HEK293 (cell line): ENCODE data around the gene ACAP3.

Source experiments
- FEZF1 ChIP-seq: fragments of 450-650 bp; formaldehyde crosslinking; IDR thresholded peaks from 2 replicates; pipeline ENCODE4 v1.5.1; 2016; ENCODE audit warnings: missing biosample characterization, missing genetic modification characterization
- GLI2 ChIP-seq: fragments of 450-650 bp; formaldehyde crosslinking; IDR thresholded peaks from 2 replicates; pipeline ENCODE4; 2017; ENCODE audit warnings: missing biosample characterization, missing genetic modification characterization, low read depth, borderline replicate concordance
- GLI4 ChIP-seq: fragments of 450-650 bp; formaldehyde crosslinking; IDR thresholded peaks from 2 replicates; pipeline ENCODE4 v1.5.1; 2016; ENCODE audit warnings: missing biosample characterization, missing genetic modification characterization
- IKZF3 ChIP-seq: fragments of 450-650 bp; IDR thresholded peaks from 2 replicates; pipeline ENCODE4 v1.5.0; 2018; ENCODE audit warnings: missing biosample characterization, mild to moderate bottlenecking, missing genetic modification characterization, moderate library complexity
- KLF9 ChIP-seq: fragments of 450-650 bp; formaldehyde crosslinking; IDR thresholded peaks from 2 replicates; pipeline ENCODE4 v1.5.1; 2016; ENCODE audit warnings: missing biosample characterization, missing genetic modification characterization, low read depth
- REPIN1 ChIP-seq: fragments of 450-650 bp; formaldehyde crosslinking; IDR thresholded peaks from 2 replicates; pipeline ENCODE4 v1.5.1; 2017; ENCODE audit warnings: missing biosample characterization, missing genetic modification characterization, low read depth
- ZBTB8A ChIP-seq: fragments of 450-650 bp; formaldehyde crosslinking; IDR thresholded peaks from 2 replicates; pipeline ENCODE4 v1.5.1; 2016; ENCODE audit warnings: missing biosample characterization, missing genetic modification characterization
- ZFHX2 ChIP-seq: fragments of 450-650 bp; formaldehyde crosslinking; conservative IDR thresholded peaks from 2 replicates; pipeline ENCODE4 v1.5.1; 2016; ENCODE audit warnings: missing biosample characterization, missing genetic modification characterization
- ZNF214 ChIP-seq: fragments of 450-650 bp; formaldehyde crosslinking; IDR thresholded peaks from 2 replicates; pipeline ENCODE4 v1.5.1; 2017; ENCODE audit warnings: missing biosample characterization, mild to moderate bottlenecking, missing genetic modification characterization, borderline replicate concordance
- ZNF223 ChIP-seq: fragments of 450-650 bp; formaldehyde crosslinking; IDR thresholded peaks from 2 replicates; pipeline ENCODE4 v1.5.1; 2016; ENCODE audit warnings: missing biosample characterization, missing genetic modification characterization
- ZNF266 ChIP-seq: fragments of 450-650 bp; formaldehyde crosslinking; IDR thresholded peaks from 2 replicates; pipeline ENCODE4 v1.5.1; 2016; ENCODE audit warnings: missing biosample characterization, missing genetic modification characterization, low read depth
- ZNF404 ChIP-seq: fragments of 450-650 bp; formaldehyde crosslinking; IDR thresholded peaks from 2 replicates; pipeline ENCODE4 v1.5.1; 2017; ENCODE audit warnings: missing biosample characterization, missing genetic modification characterization
- ZNF433 ChIP-seq: fragments of 450-650 bp; formaldehyde crosslinking; IDR thresholded peaks from 2 replicates; pipeline ENCODE4 v1.5.1; 2016; ENCODE audit warnings: missing biosample characterization, missing genetic modification characterization, low read depth
- ZNF561 ChIP-seq: fragments of 450-650 bp; IDR thresholded peaks from 2 replicates; pipeline ENCODE4 v1.5.1; 2018; ENCODE audit warnings: missing biosample characterization, missing genetic modification characterization, borderline replicate concordance
- ZNF585B ChIP-seq: fragments of 450-650 bp; formaldehyde crosslinking; IDR thresholded peaks from 2 replicates; pipeline ENCODE4 v1.5.1; 2016; ENCODE audit warnings: missing biosample characterization, missing genetic modification characterization
- ZNF654 ChIP-seq: fragments of 450-650 bp; formaldehyde crosslinking; IDR thresholded peaks from 2 replicates; pipeline ENCODE4 v1.5.1; 2016; ENCODE audit warnings: low read depth, missing biosample characterization, missing genetic modification characterization
- ZNF677 ChIP-seq: fragments of 450-650 bp; IDR thresholded peaks from 2 replicates; pipeline ENCODE4 v1.5.0; 2018; ENCODE audit warnings: missing biosample characterization, mild to moderate bottlenecking, missing genetic modification characterization, moderate library complexity
- ZNF747 ChIP-seq: fragments of 450-650 bp; formaldehyde crosslinking; IDR thresholded peaks from 2 replicates; pipeline ENCODE4 v1.5.1; 2016; ENCODE audit warnings: missing biosample characterization, missing genetic modification characterization
- ZNF776 ChIP-seq: fragments of 450-650 bp; formaldehyde crosslinking; IDR thresholded peaks from 2 replicates; pipeline ENCODE4 v1.5.0; 2017; ENCODE audit warnings: missing biosample characterization, missing genetic modification characterization, borderline replicate concordance
- TF ChIP-seq, protein P1 (sequence below): fragments of 450-650 bp; IDR thresholded peaks from 2 replicates; pipeline ENCODE4 v1.5.1; 2018; ENCODE audit warnings: missing biosample characterization, mild to moderate bottlenecking, missing genetic modification characterization
- TF ChIP-seq, protein P2 (sequence below): fragments of 450-650 bp; formaldehyde crosslinking; IDR thresholded peaks from 2 replicates; pipeline ENCODE4 v1.5.1; 2016; ENCODE audit warnings: missing biosample characterization, missing genetic modification characterization, borderline replicate concordance
- TF ChIP-seq, protein P3 (sequence below): fragments of 450-650 bp; formaldehyde crosslinking; IDR thresholded peaks from 2 replicates; pipeline ENCODE4 v1.5.1; 2016; ENCODE audit warnings: missing biosample characterization, missing genetic modification characterization
- TF ChIP-seq, protein P4 (sequence below): fragments of 450-650 bp; formaldehyde crosslinking; conservative IDR thresholded peaks from 2 replicates; pipeline ENCODE4 v1.5.1; 2016; ENCODE audit warnings: low read depth, missing biosample characterization, missing genetic modification characterization
- TF ChIP-seq, protein P5 (sequence below): fragments of 450-650 bp; formaldehyde crosslinking; IDR thresholded peaks from 2 replicates; pipeline ENCODE4 v1.5.1; 2017; ENCODE audit warnings: missing biosample characterization, missing genetic modification characterization

The ACAP3 gene

DNA sequence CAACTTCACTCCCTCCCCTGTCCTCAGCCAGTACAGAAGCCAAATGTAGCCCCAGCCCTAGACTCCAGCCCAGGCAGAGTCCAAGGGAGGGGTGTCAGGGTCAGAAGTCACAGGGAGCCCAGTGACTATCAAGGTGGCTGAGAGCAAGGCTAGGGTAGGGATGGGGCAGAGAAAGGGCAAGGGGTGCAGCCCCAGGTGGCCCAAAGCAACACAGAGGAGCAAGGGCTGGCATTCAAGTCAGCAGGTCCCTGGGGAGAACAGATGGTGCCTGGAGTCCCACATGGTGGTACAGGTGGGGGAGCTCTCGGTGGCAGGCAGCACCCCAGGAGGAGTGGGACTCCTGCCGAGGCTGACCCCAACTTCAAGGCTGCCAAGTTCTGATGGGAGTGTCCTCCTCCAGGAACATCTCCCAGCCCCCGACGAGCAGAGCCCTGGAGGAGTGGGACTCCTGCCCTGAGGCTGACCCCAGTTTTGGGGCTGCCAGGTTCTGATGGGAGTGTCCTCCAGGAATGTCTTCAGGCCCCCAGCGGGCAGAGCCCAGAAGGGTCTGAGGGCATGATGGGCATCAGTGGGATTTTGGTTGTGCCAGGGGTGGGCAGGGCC lies 45.2 kb upstream of the ACAP3 start (continued):
- TF ChIP-seq, protein P1, sequence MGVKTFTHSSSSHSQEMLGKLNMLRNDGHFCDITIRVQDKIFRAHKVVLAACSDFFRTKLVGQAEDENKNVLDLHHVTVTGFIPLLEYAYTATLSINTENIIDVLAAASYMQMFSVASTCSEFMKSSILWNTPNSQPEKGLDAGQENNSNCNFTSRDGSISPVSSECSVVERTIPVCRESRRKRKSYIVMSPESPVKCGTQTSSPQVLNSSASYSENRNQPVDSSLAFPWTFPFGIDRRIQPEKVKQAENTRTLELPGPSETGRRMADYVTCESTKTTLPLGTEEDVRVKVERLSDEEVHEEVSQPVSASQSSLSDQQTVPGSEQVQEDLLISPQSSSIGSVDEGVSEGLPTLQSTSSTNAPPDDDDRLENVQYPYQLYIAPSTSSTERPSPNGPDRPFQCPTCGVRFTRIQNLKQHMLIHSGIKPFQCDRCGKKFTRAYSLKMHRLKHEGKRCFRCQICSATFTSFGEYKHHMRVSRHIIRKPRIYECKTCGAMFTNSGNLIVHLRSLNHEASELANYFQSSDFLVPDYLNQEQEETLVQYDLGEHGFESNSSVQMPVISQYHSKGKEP (tag by site-specific recombination) = no peak
- TF ChIP-seq, protein P2, sequence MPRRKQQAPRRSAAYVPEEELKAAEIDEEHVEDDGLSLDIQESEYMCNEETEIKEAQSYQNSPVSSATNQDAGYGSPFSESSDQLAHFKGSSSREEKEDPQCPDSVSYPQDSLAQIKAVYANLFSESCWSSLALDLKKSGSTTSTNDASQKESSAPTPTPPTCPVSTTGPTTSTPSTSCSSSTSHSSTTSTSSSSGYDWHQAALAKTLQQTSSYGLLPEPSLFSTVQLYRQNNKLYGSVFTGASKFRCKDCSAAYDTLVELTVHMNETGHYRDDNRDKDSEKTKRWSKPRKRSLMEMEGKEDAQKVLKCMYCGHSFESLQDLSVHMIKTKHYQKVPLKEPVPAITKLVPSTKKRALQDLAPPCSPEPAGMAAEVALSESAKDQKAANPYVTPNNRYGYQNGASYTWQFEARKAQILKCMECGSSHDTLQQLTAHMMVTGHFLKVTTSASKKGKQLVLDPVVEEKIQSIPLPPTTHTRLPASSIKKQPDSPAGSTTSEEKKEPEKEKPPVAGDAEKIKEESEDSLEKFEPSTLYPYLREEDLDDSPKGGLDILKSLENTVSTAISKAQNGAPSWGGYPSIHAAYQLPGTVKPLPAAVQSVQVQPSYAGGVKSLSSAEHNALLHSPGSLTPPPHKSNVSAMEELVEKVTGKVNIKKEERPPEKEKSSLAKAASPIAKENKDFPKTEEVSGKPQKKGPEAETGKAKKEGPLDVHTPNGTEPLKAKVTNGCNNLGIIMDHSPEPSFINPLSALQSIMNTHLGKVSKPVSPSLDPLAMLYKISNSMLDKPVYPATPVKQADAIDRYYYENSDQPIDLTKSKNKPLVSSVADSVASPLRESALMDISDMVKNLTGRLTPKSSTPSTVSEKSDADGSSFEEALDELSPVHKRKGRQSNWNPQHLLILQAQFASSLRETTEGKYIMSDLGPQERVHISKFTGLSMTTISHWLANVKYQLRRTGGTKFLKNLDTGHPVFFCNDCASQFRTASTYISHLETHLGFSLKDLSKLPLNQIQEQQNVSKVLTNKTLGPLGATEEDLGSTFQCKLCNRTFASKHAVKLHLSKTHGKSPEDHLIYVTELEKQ = no peak
- TF ChIP-seq ZNF561 = no peak
- TF ChIP-seq FEZF1 (tag by site-specific recombination) = no peak
- TF ChIP-seq ZNF404 (tag by site-specific recombination) = no peak
- no peak for TF ChIP-seq ZNF776
- no peak for TF ChIP-seq ZNF214 (tag by site-specific recombination)
- TF ChIP-seq ZNF654 = no peak
- TF ChIP-seq ZNF223 (tag by site-specific recombination) = no peak
- TF ChIP-seq ZNF677 (tag by site-specific recombination) = no peak
- TF ChIP-seq ZNF266 (tag by site-specific recombination) = no peak
- TF ChIP-seq IKZF3 (tag by site-specific recombination) = 0 out of 2 replicates have a peak, but pooled peaks have one; percentile 10
- TF ChIP-seq ZNF747 (tag by site-specific recombination) = no peak
- no peak for TF ChIP-seq ZNF433 (tag by site-specific recombination)
- no peak for TF ChIP-seq KLF9 (tag by site-specific recombination)
- no peak for TF ChIP-seq ZFHX2 (tag by site-specific recombination)
- TF ChIP-seq ZNF585B (tag by site-specific recombination) = no peak
- TF ChIP-seq REPIN1 (tag by site-specific recombination) = no peak
- TF ChIP-seq, protein P3, sequence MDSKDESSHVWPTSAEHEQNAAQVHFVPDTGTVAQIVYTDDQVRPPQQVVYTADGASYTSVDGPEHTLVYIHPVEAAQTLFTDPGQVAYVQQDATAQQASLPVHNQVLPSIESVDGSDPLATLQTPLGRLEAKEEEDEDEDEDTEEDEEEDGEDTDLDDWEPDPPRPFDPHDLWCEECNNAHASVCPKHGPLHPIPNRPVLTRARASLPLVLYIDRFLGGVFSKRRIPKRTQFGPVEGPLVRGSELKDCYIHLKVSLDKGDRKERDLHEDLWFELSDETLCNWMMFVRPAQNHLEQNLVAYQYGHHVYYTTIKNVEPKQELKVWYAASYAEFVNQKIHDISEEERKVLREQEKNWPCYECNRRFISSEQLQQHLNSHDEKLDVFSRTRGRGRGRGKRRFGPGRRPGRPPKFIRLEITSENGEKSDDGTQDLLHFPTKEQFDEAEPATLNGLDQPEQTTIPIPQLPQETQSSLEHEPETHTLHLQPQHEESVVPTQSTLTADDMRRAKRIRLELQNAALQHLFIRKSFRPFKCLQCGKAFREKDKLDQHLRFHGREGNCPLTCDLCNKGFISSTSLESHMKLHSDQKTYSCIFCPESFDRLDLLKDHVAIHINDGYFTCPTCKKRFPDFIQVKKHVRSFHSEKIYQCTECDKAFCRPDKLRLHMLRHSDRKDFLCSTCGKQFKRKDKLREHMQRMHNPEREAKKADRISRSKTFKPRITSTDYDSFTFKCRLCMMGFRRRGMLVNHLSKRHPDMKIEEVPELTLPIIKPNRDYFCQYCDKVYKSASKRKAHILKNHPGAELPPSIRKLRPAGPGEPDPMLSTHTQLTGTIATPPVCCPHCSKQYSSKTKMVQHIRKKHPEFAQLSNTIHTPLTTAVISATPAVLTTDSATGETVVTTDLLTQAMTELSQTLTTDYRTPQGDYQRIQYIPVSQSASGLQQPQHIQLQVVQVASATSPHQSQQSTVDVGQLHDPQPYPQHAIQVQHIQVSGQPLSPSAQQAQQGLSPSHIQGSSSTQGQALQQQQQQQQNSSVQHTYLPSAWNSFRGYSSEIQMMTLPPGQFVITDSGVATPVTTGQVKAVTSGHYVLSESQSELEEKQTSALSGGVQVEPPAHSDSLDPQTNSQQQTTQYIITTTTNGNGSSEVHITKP (tag by site-specific recombination) = peak; percentile 35; the same call in 1 of the 2 replicates
- TF ChIP-seq, protein P4, sequence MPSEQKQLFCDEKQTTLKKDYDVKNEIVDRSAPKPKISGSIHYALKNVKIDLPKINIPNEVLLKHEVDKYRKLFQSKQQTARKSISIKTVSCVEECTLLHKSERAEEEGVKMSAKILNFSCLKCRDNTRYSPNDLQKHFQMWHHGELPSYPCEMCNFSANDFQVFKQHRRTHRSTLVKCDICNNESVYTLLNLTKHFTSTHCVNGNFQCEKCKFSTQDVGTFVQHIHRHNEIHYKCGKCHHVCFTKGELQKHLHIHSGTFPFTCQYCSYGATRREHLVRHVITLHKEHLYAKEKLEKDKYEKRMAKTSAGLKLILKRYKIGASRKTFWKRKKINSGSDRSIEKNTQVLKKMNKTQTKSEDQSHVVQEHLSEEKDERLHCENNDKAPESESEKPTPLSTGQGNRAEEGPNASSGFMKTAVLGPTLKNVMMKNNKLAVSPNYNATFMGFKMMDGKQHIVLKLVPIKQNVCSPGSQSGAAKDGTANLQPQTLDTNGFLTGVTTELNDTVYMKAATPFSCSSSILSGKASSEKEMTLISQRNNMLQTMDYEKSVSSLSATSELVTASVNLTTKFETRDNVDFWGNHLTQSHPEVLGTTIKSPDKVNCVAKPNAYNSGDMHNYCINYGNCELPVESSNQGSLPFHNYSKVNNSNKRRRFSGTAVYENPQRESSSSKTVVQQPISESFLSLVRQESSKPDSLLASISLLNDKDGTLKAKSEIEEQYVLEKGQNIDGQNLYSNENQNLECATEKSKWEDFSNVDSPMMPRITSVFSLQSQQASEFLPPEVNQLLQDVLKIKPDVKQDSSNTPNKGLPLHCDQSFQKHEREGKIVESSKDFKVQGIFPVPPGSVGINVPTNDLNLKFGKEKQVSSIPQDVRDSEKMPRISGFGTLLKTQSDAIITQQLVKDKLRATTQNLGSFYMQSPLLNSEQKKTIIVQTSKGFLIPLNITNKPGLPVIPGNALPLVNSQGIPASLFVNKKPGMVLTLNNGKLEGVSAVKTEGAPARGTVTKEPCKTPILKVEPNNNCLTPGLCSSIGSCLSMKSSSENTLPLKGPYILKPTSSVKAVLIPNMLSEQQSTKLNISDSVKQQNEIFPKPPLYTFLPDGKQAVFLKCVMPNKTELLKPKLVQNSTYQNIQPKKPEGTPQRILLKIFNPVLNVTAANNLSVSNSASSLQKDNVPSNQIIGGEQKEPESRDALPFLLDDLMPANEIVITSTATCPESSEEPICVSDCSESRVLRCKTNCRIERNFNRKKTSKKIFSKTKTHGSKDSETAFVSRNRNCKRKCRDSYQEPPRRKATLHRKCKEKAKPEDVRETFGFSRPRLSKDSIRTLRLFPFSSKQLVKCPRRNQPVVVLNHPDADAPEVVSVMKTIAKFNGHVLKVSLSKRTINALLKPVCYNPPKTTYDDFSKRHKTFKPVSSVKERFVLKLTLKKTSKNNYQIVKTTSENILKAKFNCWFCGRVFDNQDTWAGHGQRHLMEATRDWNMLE (tag by site-specific recombination) = no peak
- no peak for TF ChIP-seq GLI4 (tag by site-specific recombination)
- TF ChIP-seq ZBTB8A (tag by site-specific recombination) = no peak
- TF ChIP-seq GLI2 (tag by site-specific recombination) = no peak
- TF ChIP-seq, protein P5, sequence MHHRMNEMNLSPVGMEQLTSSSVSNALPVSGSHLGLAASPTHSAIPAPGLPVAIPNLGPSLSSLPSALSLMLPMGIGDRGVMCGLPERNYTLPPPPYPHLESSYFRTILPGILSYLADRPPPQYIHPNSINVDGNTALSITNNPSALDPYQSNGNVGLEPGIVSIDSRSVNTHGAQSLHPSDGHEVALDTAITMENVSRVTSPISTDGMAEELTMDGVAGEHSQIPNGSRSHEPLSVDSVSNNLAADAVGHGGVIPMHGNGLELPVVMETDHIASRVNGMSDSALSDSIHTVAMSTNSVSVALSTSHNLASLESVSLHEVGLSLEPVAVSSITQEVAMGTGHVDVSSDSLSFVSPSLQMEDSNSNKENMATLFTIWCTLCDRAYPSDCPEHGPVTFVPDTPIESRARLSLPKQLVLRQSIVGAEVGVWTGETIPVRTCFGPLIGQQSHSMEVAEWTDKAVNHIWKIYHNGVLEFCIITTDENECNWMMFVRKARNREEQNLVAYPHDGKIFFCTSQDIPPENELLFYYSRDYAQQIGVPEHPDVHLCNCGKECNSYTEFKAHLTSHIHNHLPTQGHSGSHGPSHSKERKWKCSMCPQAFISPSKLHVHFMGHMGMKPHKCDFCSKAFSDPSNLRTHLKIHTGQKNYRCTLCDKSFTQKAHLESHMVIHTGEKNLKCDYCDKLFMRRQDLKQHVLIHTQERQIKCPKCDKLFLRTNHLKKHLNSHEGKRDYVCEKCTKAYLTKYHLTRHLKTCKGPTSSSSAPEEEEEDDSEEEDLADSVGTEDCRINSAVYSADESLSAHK (tag by site-specific recombination) = no peak
